Measurements from ENCODE around the gene DNAH10.

DNAH10 gene

GRCh38 chr12:123972457-123973401 lies 210.6 kb downstream of the DNAH10 start, which contains the start of the genes CCDC92 and ZNF664:
TSS of gene CCDC92 (minus strand) at chr12:123972831. CDS start at chr12:123944305, 28,526 bp downstream.
TSS of gene ZNF664 (plus strand) at chr12:123973215. CDS start at chr12:124012145, 38,930 bp downstream.
- Histone ChIP-seq H4K20me1 (ENCODE audit: low read depth, low read length) (peaks cover 5% of the 10 kb centered on the region; the same call in 1 of the 2 replicates), H3K36me3 (ENCODE audit: low read length) (no peaks in the 10 kb centered on the region; the same call in 1 of the 2 replicates), H3K27ac (ENCODE audit: low read depth, low read length) (no peak within 1 kb of the TSS), H3K4me3 (ENCODE audit: insufficient read depth, low read length, poor library complexity, severe bottlenecking) (peak within 1 kb of the TSS; percentile 83), H3K79me2 (ENCODE audit: insufficient read depth, low read length) (peaks cover 5% of the 10 kb centered on the region; the same call in 1 of the 2 replicates), H3F3A (ENCODE audit: insufficient read depth) (peaks cover 5% of the 10 kb centered on the region; the same call in 1 of the 2 replicates), H3K9ac (ENCODE audit: low read length) (peak within 1 kb of the TSS; percentile 62), H3K4me2 (ENCODE audit: low read depth, low read length, poor library complexity, severe bottlenecking) (peak within 1 kb of the TSS; percentile 86), H3K9me3 (ENCODE audit: insufficient read depth, low read length) (no peaks in the 10 kb centered on the region), H3K27me3 (ENCODE audit: low read length) (no peaks in the 10 kb centered on the region), H3K9me2 (replicated peaks; ENCODE audit: insufficient read depth, low read length) (no peaks in the 10 kb centered on the region), H2AFZ (ENCODE audit: low read depth, low read length, severe bottlenecking) (peak within 1 kb of the TSS; percentile 70)
- TF ChIP-seq CTCF (IDR thresholded peaks at IDR 0.05; ENCODE audit: insufficient read depth, low read length, poor library complexity, severe bottlenecking), result no peak
- TF ChIP-seq EZH2phosphoT487 (conservative IDR thresholded peaks at IDR 0.05; ENCODE audit: low read length), result no peak

GRCh38 chr12:123973552-123974341 lies 211.6 kb downstream of the DNAH10 start:
- no peak overlapping the region for H3K27ac ChIP-seq (ENCODE audit: low read depth, low read length)
- peaks cover 5% of the 10 kb centered on the region; the same call in 1 of the 2 replicates for H3F3A ChIP-seq (ENCODE audit: insufficient read depth)
- peak overlapping the region; percentile 86 for H3K4me2 ChIP-seq (ENCODE audit: low read depth, low read length, poor library complexity, severe bottlenecking)
- TF ChIP-seq CTCF (IDR thresholded peaks at IDR 0.05; ENCODE audit: insufficient read depth, low read length, poor library complexity, severe bottlenecking) (no peak), EZH2phosphoT487 (conservative IDR thresholded peaks at IDR 0.05; ENCODE audit: low read length) (no peak)
- H3K9me3 ChIP-seq (ENCODE audit: insufficient read depth, low read length), result no peaks in the 10 kb centered on the region
- H4K20me1 ChIP-seq (ENCODE audit: low read depth, low read length), result 0 out of 2 replicates have a peak, but pooled peaks cover 5% of the 10 kb centered on the region
- peak overlapping the region; percentile 52 for H2AFZ ChIP-seq (ENCODE audit: low read depth, low read length, severe bottlenecking)
- peak overlapping the region; percentile 52 for H3K9ac ChIP-seq (ENCODE audit: low read length)
- H3K4me3 ChIP-seq (ENCODE audit: insufficient read depth, low read length, poor library complexity, severe bottlenecking), result peak overlapping the region; percentile 83
- H3K79me2 ChIP-seq (ENCODE audit: insufficient read depth, low read length), result peaks cover 5% of the 10 kb centered on the region; the same call in 1 of the 2 replicates
- H3K27me3 ChIP-seq (ENCODE audit: low read length), result no peaks in the 10 kb centered on the region
- no peaks in the 10 kb centered on the region for H3K9me2 ChIP-seq (replicated peaks; ENCODE audit: insufficient read depth, low read length)
- no peaks in the 10 kb centered on the region; the same call in 1 of the 2 replicates for H3K36me3 ChIP-seq (ENCODE audit: low read length)

GRCh38 chr12:123976227-123976826 lies 214.2 kb downstream of the DNAH10 start:
- Histone ChIP-seq H3K36me3 (ENCODE audit: low read length) (no peaks in the 10 kb centered on the region; the same call in 1 of the 2 replicates), H3K4me3 (ENCODE audit: insufficient read depth, low read length, poor library complexity, severe bottlenecking) (no peak overlapping the region), H3K9me2 (replicated peaks; ENCODE audit: insufficient read depth, low read length) (no peaks in the 10 kb centered on the region), H3K27me3 (ENCODE audit: low read length) (no peaks in the 10 kb centered on the region), H2AFZ (ENCODE audit: low read depth, low read length, severe bottlenecking) (no peak overlapping the region), H4K20me1 (ENCODE audit: low read depth, low read length) (0 out of 2 replicates have a peak, but pooled peaks cover 1% of the 10 kb centered on the region), H3K79me2 (ENCODE audit: insufficient read depth, low read length) (peaks cover 19% of the 10 kb centered on the region), H3K9ac (ENCODE audit: low read length) (no peak overlapping the region), H3K9me3 (ENCODE audit: insufficient read depth, low read length) (no peaks in the 10 kb centered on the region), H3F3A (ENCODE audit: insufficient read depth) (peaks cover 2% of the 10 kb centered on the region; the same call in 1 of the 2 replicates), H3K27ac (ENCODE audit: low read depth, low read length) (no peak overlapping the region), H3K4me2 (ENCODE audit: low read depth, low read length, poor library complexity, severe bottlenecking) (no peak overlapping the region)
- no peak for TF ChIP-seq CTCF (IDR thresholded peaks at IDR 0.05; ENCODE audit: insufficient read depth, low read length, poor library complexity, severe bottlenecking)
- no peak for TF ChIP-seq EZH2phosphoT487 (conservative IDR thresholded peaks at IDR 0.05; ENCODE audit: low read length)

Data from SU-DHL-6 (cell line).